Lower leg skin (tissue), 4 donors: ENCODE data around the gene PTPRN2. TPM values are rescaled to one million over a fixed set of nuclear protein-coding genes. Genes with fewer than 3 reads are reported as not detected.
A peak's percentile ranks its signal among the peaks of the same experiment; 100 is the strongest.

ENCODE experiments used
- DNase-seq, 2 donors: peaks; one replicate each; pipeline ENCODE4 v3.0.0-alpha.2; 2019; ENCODE audit warnings: low spot score in 2 of 2
- H3K4me3 ChIP-seq: fragments of 200-600 bp; sonication (generic); 2 replicates; pipeline ENCODE4 v1.5.1; 2017; ENCODE audit warnings: mild to moderate bottlenecking, low read depth; ENCODE audit not compliant: poor library complexity, severe bottlenecking
- POLR2A ChIP-seq, 2 donors: fragments of 450-650 bp; IDR thresholded peaks; one replicate each; pipeline ENCODE4 v1.6.1; 2016 to 2017; ENCODE audit warnings: antibody characterized with exemption in 2 of 2, mild to moderate bottlenecking in 1 of 2, moderate library complexity in 1 of 2
- WGBS, 2 donors: methylation state at CpG; one replicate each; pipeline ENCODE4 v1.1.5; 2018; 5-methylcytosine and 5-hydroxymethylcytosine counted together
- intact Hi-C: fragments of 100-400 bp; cut with DNase I; formaldehyde crosslinking; loops from one replicate; pipeline ENCODE4 v1.15.0; 2023; ENCODE audit warnings: low total_unique reads
- total RNA-seq, 4 donors: library from RNA; depleted of rRNA; stranded (reverse); fragments of >200 nt; gene quantifications; one replicate each; pipeline ENCODE4 v1.1.0, GENCODE V29; 2016
- TF ChIP-seq, protein P1 (sequence below), 3 donors: fragments of 450-650 bp; IDR thresholded peaks; one replicate each; pipeline ENCODE4 v1.5.1; 2016; ENCODE audit warnings: antibody characterized with exemption in 3 of 3, mild to moderate bottlenecking in 3 of 3, moderate library complexity in 2 of 3

Gene PTPRN2
- total RNA-seq, 4 donors from 2014 or later, result 0.11 to 1.6 (median 0.92) TPM

- WGBS, 2 donors, result 63 to 69% methylated on average over 13 to 17 of the region's 17 CpGs
- no peak for TF ChIP-seq POLR2A (IDR thresholded peaks at IDR 0.05)
- TF ChIP-seq, protein P1, sequence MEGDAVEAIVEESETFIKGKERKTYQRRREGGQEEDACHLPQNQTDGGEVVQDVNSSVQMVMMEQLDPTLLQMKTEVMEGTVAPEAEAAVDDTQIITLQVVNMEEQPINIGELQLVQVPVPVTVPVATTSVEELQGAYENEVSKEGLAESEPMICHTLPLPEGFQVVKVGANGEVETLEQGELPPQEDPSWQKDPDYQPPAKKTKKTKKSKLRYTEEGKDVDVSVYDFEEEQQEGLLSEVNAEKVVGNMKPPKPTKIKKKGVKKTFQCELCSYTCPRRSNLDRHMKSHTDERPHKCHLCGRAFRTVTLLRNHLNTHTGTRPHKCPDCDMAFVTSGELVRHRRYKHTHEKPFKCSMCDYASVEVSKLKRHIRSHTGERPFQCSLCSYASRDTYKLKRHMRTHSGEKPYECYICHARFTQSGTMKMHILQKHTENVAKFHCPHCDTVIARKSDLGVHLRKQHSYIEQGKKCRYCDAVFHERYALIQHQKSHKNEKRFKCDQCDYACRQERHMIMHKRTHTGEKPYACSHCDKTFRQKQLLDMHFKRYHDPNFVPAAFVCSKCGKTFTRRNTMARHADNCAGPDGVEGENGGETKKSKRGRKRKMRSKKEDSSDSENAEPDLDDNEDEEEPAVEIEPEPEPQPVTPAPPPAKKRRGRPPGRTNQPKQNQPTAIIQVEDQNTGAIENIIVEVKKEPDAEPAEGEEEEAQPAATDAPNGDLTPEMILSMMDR (IDR thresholded peaks at IDR 0.05), result no peak
- intact Hi-C loops, result no loop called here
- H3K4me3 ChIP-seq, result no peak overlapping the region
- DNase-seq, result no peak
Observed at GRCh38 chr7:158063850-158064610, 523.6 kb downstream of the PTPRN2 start.

DNA sequence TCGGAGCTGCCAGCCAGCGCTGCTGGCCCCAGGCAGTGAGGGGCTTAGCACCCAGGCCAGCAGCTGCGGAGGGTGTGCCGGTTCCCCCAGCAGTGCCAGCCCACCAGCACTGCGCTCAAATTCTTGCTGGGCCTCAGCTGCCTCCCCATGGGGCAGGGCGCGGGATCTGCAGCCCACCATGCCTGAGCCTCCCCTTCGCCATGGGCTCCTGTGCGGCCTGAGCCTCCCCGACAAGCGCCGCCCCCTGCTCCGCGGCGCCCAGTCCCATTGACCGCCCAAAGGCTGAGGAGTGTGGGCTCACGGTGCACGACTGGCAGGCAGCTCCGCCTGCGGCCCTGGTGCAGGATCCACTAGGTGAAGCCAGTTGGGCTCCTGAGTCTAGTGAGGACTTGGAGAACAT, 525.0 kb downstream of the PTPRN2 start:
- TF ChIP-seq, protein P1 (IDR thresholded peaks at IDR 0.05), result no peak
- TF ChIP-seq POLR2A (IDR thresholded peaks at IDR 0.05), result no peak
- WGBS, 2 donors, result 97 to 98% methylated on average over 16 to 17 of the region's 20 CpGs
- intact Hi-C loops, result no loop called here
- no peak for DNase-seq
- H3K4me3 ChIP-seq, result no peak overlapping the region

- WGBS, 2 donors, result 91 to 94% methylated on average over 16 to 24 of the region's 24 CpGs
- intact Hi-C loops, result no loop called here
- TF ChIP-seq, protein P1 (IDR thresholded peaks at IDR 0.05), result no peak
- no peak for TF ChIP-seq POLR2A (IDR thresholded peaks at IDR 0.05)
- H3K4me3 ChIP-seq, result no peak overlapping the region
- no peak for DNase-seq
Observed at GRCh38 chr7:158061884-158062656, 525.6 kb downstream of the PTPRN2 start.

DNA sequence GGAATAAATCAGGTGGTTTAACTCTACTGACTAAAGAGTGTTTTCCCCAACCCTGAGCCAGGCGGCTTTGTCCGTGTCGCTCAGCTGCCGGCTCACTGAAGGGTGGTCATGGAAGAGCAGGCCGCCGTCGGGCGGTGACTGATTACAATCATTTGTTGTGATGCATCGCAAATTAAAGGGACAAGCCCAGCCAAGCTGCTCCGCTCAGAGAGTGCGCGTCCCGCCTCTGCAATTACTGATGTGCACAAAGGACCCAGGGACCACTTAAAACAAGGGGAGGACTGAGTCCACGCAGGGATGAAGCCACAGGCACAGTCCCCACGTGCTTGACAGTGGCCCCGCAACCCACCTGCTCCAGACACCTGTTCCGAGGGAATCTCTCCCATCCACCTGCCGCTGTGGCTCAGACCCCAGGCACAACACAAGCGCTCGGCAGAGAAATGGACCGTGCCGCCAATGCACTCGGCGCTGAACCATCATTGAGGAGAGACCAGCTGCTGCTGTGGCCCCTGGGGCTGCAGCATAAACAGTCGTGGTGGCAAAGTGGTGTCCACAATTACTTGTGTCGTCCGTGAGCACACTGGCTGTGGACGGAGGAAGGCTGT, 526.5 kb downstream of the PTPRN2 start:
- intact Hi-C loops, result no loop called here
- no peak for TF ChIP-seq POLR2A (IDR thresholded peaks at IDR 0.05)
- TF ChIP-seq, protein P1 (IDR thresholded peaks at IDR 0.05), result no peak
- no peak overlapping the region for H3K4me3 ChIP-seq
- DNase-seq, result no peak
- 90 to 93% methylated on average over 25 to 28 of the region's 28 CpGs for WGBS, 2 donors

GRCh38 chr7:158060216-158060615, 527.4 kb downstream of the PTPRN2 start:
- intact Hi-C loops, result no loop called here
- DNase-seq, result peak in 1 of 2 donors; percentile 60
- H3K4me3 ChIP-seq, result no peak overlapping the region
- 90% methylated on average over 13 of the region's 13 CpGs for WGBS, 2 donors
- TF ChIP-seq, protein P1 (IDR thresholded peaks at IDR 0.05), result no peak
- TF ChIP-seq POLR2A (IDR thresholded peaks at IDR 0.05), result no peak
